Eye (tissue), 1 donor: ENCODE data around the gene RAB26.
"Not testable (repeated sequence)": the region's sequence is repeated elsewhere in the genome, so short reads cannot be mapped to it uniquely, and the experiment has no call there.

Experiments
- DNase-seq: peaks from one replicate; pipeline ENCODE4 v3.0.0-alpha.2; 2015

RAB26 gene

DNA sequence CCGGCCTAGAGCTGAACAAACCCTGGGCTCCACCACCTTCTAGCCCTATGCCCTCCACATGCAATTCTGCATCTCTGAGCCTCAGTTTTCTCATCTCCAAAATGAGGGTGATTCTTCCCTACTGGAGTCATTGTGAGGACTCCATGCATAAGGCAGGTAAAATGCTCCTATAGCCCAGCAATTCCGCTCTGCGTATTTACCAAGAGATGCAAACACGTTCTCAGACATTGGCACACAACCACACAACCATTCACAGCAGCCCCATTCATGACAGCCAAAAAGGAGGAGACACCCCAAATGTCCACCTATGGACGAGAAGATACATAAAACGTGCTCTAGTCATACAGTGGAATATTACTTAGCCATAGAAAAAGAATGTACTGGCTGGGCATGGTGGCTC, 51.9 kb downstream of the RAB26 start:
- DNase-seq = no peak

DNA sequence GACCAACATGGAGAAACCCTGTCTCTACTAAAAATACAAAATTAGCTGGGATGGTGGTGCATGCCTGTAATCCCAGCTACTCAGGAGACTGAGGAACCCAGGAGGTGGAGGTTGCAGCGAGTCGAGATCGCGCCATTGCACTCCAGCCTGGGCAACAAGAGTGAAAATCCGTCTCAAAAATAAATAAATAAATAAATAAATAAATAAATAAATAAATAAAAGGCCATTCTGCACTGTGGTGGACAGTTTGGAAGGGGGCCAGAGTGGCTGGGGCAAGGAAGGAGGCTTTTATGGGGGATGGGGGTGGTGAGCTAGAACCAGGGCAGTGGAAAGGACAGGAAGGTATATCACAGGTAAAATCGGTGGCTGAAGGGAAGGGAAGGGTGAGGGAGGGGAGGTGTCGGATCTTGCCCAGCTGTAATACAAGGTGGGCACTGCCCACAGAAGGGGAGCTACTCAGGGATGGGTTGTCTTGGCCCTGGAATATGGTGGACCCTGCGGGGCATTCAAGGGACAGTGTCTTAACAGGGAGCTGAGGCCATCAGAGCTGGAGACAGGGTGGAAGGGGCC, 54.8 kb downstream of the RAB26 start:
- not testable (repeated sequence) for DNase-seq
